Measurements from ENCODE around the gene NLGN1.

NLGN1 gene

DNA sequence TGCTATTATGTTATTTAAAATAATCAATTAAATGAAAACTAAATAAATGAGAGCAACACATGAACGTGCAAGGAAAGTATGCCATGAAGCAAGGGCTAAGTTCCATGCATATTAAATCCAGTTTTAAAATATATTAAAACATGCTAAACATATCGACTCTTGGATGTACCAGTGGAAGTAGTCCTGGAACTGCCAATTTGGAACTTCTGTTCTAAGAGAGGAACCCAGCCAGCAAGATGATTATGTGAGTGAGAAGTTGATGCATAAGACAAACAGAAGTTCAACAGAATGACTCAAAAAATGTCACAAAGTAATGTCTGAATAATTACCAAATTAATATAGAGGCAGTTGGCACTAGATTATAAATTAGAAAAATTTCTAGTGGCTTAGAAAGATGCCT, 714.2 kb downstream of the NLGN1 start:
- peak in 1 of 4 experiments; percentile 4 for DNase-seq

DNA sequence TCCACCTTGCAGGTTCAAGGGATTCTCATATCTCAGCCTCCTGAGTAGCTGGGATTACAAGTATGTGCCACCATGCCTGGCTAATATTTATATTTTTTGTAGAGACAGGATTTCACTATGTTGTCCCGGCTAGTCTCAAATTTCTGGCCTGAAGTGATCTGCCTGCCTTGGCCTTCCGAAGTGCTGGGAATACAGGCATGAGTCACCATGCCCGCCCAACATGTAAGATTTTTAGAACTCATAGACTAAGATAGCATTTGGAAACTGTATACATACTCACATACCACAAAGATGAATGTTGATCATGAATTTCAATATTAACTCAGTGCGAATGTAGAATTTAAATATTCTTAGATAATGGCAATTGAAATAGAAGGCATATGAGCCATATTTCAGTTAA, 718.9 kb downstream of the NLGN1 start:
- DNase-seq = no peak

DNA sequence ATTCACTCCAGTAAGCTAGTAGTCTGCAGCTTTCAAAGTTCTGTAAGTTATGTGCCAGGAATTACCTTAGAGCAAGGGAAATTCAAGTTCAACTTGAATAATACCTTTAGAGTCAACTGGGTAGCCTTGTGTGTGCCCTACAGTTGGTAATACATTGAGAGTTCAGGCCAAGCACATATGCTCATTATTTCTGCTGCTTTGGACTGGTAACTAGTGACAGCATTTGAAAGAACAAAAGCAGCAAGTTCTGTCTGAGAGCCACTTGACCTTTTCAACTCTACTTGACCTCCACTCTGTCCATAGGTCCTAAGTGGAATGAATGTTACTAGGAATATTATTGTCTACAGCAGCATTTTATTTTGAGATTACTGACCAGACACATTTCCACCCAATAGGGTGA, 723.5 kb downstream of the NLGN1 start:
- DNase-seq = no peak

DNA sequence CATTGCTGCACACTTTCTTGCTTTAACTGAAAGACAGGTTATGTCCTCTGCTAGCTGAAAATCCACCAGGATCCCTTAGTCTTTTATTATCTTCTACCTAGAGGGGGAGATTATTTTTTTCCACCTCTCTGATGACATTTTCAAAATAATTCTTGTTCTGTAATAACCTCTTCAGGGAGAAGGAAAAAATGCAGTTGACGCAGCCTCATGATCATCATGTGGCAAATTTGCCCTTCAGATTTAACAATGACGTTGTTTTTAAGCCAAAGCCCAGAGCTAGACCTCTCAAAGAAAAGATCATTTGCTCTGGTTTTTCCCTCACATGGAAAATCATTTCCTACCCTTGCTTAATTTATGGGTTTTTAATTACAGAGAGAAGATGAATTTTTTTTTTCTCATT, 724.9 kb downstream of the NLGN1 start:
- no peak for DNase-seq

DNA sequence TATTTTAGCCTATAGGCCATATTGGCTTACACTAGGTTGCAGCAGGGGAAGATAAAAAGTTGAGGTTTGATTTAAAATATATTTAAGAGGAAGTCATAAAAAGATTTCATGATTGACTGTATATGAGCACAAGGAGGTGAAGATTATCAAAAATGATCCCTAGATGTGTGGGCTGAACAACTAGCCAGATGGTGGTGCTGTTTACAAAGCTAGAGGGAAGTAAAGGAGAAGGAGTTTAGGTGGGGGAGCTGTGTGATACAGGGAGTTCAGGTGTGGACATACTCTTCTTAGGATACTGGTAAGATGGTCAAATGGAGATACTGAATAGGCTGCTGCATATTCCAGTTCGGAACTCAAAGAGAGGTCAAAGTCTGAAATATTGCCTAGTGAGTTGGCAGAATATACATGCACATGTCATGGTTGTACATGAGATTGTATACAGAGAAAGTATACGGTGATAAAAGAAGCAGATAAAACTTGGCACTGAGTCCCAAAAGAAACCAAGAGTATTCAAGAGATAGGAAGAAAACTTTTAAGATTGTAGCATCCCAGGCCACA, 727.8 kb downstream of the NLGN1 start:
- DNase-seq = peak; percentile 3 to 27 (median 19)

DNA sequence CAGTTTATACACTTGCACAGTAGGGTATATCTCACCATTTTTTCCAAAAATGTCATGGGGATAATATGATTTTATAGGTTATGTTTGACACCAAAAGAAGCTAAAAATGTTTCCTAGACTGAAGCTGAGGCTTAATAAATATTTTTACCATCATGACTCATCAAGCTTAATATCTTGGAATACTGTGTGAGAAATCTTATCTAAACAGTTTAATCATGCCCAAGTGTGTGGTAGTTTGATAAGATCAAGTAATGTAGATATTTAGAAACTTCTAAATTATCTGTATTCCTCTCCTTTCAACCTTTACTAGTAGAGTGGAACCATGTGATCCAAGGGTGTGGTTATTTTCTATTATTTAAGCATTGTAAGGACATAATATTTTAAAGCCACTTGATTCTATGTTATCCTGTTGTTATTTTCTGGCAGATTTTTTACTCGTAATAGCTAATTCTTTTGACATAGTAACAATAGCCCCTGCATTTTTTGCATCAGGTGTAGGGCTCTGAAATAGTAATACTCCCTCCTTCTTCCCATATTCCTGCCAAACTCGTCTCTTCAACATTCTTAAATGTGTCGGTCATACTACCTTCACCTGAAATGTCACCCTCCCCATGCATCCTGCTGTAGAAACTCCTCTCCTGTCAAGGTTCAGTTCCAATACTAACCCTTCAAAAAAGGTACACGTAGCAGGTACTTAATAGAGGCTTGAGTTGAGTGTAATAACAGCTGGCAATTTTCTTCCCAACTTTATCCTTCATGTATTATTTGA, 729.6 kb downstream of the NLGN1 start:
- DNase-seq = no peak

DNA sequence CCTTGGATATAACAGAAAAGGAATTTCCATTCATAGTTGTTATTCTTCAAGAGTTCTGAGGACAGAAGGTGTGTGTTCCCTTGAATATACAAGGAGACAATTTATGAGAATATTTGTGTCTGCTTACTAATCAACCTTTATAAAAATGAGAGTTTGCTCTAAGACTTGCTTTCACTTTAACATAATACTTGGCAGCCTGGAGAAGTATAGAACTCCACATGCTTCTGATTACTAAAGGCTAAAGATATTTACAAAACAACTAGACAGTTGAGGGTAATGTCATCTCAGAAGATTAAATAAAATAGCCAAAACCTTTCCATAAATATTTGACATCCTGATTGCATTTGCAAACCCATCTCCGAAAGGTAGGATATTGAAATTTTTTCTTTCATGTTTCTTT, 734.5 kb downstream of the NLGN1 start:
- DNase-seq = no peak

DNA sequence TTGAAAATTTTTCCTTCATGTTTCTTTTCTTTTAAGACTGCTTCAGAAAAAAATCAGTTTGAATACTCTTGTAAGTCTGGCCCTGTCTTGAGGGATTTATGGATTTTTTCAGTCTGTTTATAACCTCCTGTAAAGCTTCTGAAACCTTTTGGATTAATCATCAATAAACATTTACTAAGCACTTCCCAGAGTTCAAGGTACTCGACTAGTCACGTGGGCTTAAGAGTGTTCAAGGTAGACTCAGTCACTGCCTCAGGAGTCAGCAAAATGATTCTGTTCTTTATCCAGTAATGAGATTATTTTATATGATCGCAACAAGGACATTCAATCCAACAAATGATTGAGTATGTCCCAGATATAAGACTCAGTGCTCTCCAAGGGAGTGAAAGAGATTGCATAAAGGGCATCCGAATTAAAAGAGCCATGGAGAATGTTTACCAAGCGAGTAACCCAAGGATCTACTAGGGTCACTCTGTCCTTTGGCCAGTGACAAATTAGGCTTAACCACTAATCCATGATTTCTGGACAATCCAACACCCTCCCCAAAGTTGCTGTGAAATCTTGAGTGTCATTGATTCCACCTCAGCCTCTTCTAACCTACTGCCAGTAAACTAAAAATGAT, 735.0 kb downstream of the NLGN1 start:
- DNase-seq = no peak

DNA sequence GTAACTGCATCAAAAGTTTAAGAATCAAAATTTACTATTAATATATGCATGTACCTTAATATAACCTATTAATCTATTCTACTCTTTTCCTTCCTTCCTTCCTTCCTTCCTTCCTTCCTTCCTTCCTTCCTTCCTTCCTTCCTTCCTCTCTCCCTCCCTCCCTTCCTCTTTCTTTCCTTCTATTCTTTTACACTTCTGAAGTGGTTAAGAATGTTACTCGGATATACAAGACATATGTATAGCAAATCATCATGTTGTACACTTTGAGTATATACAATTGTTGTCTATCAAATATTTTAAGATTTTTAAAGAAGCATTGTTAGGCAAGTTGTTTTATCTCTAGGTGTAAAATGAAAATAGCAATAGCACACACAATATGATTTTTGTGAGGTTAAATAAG, 748.5 kb downstream of the NLGN1 start:
- no peak for DNase-seq

DNA sequence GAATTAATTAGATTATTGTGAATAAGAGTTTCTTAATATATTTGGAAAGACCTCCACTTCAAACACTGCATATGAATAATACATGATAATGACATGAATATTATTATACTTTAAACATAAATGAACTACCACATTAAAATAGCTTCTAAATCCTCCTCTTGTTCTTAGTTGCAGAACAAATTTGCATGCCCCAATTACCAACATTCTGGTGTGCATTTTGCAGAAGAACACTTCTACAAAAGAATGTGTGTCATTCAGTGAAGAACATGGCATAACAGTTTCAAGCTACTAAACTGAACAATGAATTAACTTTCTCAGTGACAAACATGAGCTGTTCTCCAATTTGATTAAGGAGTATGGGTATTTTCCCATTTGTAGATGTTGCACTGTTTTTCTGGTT, 750.3 kb downstream of the NLGN1 start:
- DNase-seq = no peak

DNA sequence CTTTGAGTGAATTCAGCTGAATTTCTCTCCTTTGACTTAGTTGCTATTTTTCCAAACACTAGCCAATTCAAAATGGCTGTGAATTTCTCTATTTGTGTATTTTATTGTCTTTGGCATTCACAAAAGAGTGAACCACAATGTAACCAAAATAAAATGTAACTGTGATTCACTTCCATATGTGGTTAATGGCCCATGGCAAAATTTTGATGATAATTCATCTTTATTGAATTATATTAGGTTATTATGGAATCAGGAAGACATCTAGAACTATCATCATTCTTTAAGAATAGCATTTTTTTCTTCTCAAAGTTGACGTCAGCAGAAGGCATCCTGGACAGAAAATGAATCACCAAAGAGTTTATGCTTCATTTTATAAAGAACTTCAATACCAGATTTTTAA, 756.3 kb downstream of the NLGN1 start:
- DNase-seq = no peak

DNA sequence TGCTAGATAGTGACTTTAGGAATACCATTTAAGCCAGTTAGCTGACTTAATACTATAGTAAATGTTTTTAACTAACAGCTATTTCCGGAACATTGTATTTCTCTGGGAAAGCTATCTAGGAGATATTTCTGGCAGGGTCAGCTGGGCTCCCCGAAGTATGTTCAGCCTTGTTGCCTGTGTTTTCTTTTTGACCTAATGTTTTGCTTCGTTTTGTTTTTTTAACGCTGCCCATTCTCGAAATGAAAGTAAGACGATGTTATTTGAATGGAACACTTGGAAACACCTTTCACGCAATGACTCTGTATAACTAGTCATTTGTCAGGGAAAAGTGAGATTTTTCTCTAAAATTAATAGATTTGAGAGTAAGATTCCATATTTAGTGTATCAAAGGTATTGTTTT, 758.7 kb downstream of the NLGN1 start:
- DNase-seq = no peak

DNA sequence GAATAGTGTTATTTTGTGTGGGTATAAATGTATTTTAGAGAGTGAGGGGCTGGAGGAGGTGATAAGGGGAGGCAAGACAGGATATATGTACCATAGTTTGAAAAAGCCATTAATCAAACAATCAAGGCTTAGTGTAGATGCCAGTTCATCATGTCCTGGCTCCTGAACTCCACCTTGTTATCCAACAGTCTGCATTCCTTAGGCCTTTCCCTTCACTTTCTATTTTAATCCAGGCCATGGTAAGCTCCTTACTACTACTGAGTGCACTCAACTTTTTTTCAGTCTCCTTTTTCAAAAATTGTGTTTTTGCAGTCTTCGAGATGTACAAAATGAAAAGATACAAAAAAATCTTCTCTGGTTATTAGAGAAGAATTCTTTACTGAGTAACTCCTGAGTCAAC, 761.1 kb downstream of the NLGN1 start:
- DNase-seq = no peak

DNA sequence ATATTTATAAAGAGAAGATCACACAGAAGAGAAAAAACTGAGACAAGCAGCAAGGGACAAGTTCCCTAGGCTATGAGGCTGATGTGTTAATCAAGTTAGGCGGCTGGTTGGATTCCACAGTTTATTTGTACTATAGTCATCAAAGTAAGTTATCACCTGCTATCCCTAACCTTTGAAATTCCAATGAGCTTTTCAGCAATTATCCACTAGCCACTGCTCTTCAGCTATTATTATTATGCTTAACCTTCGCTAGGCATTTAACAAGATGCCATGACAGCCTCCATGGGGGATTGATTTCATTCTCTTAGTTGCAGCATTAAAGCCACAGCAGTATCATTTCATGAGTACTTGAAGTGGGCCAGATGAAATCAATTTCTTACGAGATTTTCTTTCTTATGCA, 762.1 kb downstream of the NLGN1 start:
- no peak for DNase-seq

DNA sequence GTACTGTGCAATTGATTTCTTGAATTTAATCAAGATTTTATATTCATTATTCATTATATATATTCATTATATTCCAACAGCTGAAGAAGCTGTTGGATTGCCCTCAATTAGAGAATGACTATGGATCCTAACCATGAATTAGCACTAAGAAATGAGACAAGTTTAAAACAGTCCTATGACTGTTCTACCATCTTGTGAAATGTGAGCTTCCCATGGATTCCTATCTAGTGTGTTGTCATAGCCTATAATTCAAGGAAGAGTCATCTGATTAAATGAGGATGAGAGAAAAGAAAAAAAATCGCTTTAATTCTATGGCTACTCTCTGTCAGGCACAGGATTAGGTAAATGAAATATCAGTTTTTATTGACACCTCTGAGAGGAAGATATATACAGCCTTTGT, 765.0 kb downstream of the NLGN1 start:
- DNase-seq = no peak

DNA sequence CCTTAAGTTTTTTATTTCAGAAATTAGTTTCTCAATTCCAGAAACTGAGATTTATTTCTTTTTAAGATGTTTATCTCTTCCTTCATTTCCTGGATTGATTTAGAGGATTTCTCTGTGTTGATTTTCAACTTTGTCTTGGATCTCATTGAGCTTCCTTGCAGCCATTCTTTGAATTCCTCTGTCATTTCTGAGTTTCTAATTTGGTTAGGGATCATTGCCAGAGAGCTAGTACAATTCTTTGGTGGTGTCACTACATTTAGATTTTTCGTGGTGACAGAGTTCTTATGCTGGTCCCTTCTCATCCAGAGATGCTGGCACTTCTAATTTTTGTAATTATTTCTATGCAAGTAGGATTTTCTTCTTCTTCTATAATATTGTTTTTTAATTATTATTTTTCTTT, 770.5 kb downstream of the NLGN1 start:
- DNase-seq = no peak

DNA sequence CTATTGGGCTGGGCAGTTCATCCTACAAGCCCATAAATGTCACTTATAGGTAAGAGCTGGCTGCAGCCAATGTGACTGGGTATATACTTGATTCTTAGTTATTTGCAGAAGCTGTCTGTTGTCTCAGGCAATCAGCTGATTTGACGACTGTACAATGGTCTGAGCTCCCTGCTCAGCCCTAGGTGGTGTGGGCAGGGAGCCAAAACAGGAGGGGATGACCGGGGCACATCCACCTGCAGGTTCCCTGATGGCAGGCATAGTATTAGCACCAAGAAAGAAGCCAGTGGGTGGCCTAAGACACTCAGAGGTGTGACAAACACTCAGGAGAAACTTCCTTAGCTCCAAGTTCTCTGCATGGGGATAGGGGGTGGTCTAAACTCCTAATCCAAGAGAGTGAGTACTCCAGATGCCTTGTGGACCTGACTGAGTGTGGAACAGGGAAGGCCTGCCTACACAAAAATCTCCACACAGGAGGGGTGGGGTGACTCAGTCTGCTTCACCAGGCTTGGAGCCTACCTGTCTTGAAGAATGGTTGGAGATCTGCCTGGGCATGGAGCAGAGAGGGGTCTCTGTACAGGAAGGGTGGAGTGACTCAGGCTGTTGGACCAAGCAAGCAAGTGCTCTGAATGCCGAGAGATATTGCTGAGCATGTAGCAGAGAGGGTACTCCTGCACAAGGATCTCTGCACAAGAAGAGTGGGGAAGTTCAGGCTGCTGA, 771.2 kb downstream of the NLGN1 start:
- no peak for DNase-seq

DNA sequence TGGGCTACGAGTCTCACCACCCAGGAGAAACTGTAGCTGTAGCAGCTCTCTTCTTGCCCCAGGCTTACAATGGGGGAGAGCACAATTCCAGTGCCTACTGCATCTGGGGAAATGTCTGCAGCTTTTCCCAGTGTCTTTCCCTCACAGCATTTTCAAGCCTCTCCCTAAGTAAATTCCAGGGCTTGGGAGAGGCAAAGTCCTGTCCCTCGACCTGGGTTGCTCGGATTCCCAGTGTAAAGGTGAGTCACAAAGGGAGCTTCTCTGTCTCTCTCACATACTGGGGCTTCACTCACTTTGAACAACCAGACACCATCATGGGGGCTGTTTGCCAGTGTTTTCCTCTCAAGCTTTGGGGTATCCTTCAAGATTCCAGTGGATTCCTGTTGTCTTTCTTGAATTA, 772.2 kb downstream of the NLGN1 start:
- DNase-seq = no peak

DNA sequence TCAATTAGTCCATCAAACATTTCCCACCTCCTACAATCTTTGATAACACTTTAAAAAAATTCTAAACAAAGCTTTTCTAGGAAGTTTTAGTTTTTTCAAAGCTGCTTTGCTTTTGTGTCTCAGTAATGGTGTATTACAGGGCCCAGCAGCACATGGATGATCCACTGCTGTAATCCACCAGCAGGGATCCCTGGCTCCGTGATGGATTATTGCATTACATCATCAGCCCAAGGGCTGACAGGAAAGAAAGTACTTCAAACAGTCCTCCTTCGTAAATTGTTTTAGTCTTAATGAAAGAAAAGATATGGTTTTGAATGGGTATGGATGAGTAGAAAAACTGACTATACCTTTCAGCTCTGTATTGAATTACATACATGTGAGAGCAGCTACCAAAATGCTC, 772.7 kb downstream of the NLGN1 start:
- DNase-seq = no peak

DNA sequence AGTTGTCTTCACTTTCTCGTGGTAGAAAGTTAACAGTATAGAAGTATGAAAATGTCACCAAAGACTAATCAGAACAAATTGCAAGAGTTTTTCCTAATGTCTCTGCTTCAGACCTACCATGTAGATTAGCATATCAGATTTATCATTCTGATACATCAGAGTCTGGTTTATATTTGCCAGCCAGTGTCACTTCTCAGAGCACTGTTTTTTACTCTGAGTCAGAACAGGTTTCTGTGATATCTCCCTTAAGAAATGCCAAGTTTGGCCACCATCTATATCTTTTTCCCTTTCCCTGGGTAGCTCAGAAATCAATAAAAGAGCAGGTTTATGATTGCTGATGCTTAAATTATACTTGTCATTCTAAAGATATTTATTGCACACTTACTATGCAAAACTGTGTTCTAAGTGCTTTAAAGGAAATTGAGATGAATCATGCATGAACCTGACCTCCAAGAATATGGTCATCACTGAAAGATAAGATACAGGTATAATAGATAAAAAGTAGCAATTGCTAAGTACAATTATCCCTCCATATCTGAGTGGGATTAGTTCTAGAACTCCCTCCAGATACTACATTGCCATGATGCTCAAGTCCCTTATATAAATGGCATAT, 788.9 kb downstream of the NLGN1 start:
- DNase-seq = no peak

DNA sequence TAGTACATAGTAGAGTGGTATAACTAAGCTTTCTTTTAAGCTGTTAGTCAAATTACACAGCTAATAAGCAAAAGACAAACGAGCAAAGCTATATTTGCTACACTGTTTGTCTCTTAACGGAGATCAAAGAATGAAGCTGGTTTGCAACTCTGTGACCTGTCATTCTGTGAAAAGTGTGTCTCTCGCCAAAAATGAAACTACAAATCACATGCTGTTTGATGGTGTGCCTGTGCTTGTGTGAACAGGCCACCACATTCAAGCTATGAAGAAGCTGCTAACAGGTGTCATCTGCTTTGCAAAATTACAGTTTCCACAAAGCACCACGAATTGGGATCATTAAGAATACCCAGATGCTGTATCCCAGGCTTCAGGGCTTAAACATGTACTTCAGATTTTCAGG, 793.8 kb downstream of the NLGN1 start:
- DNase-seq = no peak

DNA sequence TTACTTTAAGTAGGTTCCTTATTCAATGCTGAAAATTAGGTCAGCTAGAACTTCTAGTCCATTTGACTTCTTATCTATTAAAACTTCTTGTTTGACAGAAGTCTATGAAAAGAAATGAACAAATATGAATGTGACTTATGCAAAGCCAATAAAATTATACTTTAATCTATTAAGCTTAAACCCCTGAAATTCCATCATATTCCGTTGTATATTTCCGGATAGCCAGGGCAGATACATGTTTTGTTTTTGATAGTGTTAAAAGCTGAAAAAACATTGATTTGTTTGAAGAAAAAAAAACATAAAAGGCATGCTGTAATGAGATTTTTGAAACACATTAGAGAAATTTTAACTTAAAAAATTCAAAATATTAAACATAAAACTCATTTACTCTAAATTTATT, 794.4 kb downstream of the NLGN1 start:
- DNase-seq = no peak

DNA sequence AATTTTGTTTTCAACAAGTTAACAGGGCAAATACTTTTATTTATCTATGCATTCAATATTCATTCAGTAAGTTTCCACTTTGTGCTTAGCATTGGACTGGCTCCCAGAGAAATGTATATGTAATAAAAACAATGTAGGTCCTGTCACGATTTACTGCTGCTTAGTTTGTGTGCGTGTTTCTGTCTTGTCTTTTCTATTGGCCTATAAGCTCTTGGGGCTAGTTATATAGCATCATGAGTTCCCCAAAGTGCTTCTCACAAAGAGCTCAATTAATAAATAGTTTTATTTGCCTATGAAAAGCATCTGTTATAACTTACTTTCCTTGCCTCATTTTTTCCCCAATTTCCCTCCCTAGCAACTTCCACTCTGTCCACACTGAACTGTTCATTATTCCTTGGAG, 794.9 kb downstream of the NLGN1 start:
- no peak for DNase-seq

Measured in suppressor macrophage (primary cell).